Right lobe of liver (tissue), 6 donors: ENCODE measurements around the gene DEUP1. TPM values are rescaled to one million over a fixed set of nuclear protein-coding genes. Genes with fewer than 3 reads are reported as not detected.

Experiments
- ATAC-seq, 4 donors: fragments of 200-7000 bp; cut with Tn5 transposase; one replicate each; pipeline ENCODE4 v1.9.1; 2020; ENCODE audit warnings: mild to moderate bottlenecking in 4 of 4, moderate library complexity in 4 of 4
- DNase-seq, 3 donors: peaks; one replicate each; pipeline ENCODE4 v3.0.0-alpha.2; 2020
- H3K27ac ChIP-seq, 3 donors: fragments of 200-600 bp; one replicate each; pipeline ENCODE4 v1.8.0; 2022
- H3K27me3 ChIP-seq, 2 donors: fragments of 200-600 bp; one replicate each; pipeline ENCODE4 v1.8.0; 2022
- H3K36me3 ChIP-seq, 4 donors: fragments of 200-600 bp; sonication (generic) in 1 of 4; one replicate each; pipeline versions ENCODE4 v1.5.1 to v1.8.0; 2017 to 2022; ENCODE audit warnings: control low read depth in 1 of 4
- H3K4me1 ChIP-seq, 4 donors: fragments of 200-600 bp; sonication (generic) in 1 of 4; one replicate each; pipeline versions ENCODE4 v1.5.1 to v1.8.0; 2017 to 2022; ENCODE audit warnings: control low read depth in 1 of 4
- H3K4me3 ChIP-seq, 3 donors: fragments of 200-600 bp; one replicate each; pipeline ENCODE4 v1.8.0; 2022
- H3K9me3 ChIP-seq, 4 donors: fragments of 200-600 bp; sonication (generic) in 1 of 4; one replicate each; pipeline versions ENCODE4 v1.5.1 to v1.8.0; 2017 to 2022; ENCODE audit warnings: control low read depth in 1 of 4
- CTCF ChIP-seq, 4 donors: fragments of 200-600 bp in 3 of 4; fragments of 450-650 bp in 1 of 4; IDR thresholded peaks; one replicate each; pipeline versions ENCODE4 v1.5.1 to v1.8.0; 2016 to 2022; ENCODE audit warnings: antibody characterized with exemption in 4 of 4, mild to moderate bottlenecking in 2 of 4
- POLR2A ChIP-seq: fragments of 450-650 bp; IDR thresholded peaks from one replicate; pipeline ENCODE4 v1.6.1; 2017; ENCODE audit warnings: antibody characterized with exemption, mild to moderate bottlenecking
- WGBS: methylation state at CpG from one replicate; pipeline ENCODE4 v1.1.6; 2018; ENCODE audit warnings: low coverage, low lambda C conversion rate; ENCODE audit not compliant: insufficient coverage; ENCODE audit errors: missing lambda C conversion rate; 5-methylcytosine and 5-hydroxymethylcytosine counted together
- intact Hi-C, 2 donors: fragments of 100-400 bp; cut with DNase I; formaldehyde crosslinking; loops; one replicate each; pipeline versions ENCODE4 v1.11.2 to v1.14.1; 2022
- total RNA-seq, 6 experiments: library from RNA; depleted of rRNA in 2 of 6; stranded (reverse); fragments of >200 nt in 2 of 6; fragmentation: NEBNext Ultra II Directional in 3 of 6; extraction: Animal tissue kit (Norgen Biotek cat#: 25700) in 3 of 6; gene quantifications; one replicate each; pipeline versions ENCODE4 v1.1.0 to v1.2.4, GENCODE V29; 2016 to 2023
- donor health status: DM: no; HTN: yes; CAD: no.
- donor health status: DM: no; HTN: no; CAD: no.
- donor health status: DM: no; HTN: no; CAD: no.
- donor health status: DM: no; HTN: yes; CAD: no.
- donor health status: DM: no; HTN: yes; CAD: no.

Gene DEUP1
- total RNA-seq, 6 experiments from 2014 or later, result not detected

- no peaks in the 10 kb centered on the region for H3K27me3 ChIP-seq
- H3K9me3 ChIP-seq, result no peaks in the 10 kb centered on the region
- peak; percentile 32 to 56 (median 48) for TF ChIP-seq CTCF (IDR thresholded peaks at IDR 0.05)
- TF ChIP-seq POLR2A, result no peak
- intact Hi-C loops, result loop anchor here in 1 of 2 donors (5.0 kb wide), 1 partner anchor 61 kb away; the partner anchor contains the start of gene SMCO4
- peaks cover 0 to 37% (median 18%) of the 10 kb centered on the region in 4 donors for H3K4me1 ChIP-seq
- no peak overlapping the region for H3K4me3 ChIP-seq
- H3K36me3 ChIP-seq, result peaks cover 0 to 3% (median 0%) of the 10 kb centered on the region in 4 donors
- no peak overlapping the region for H3K27ac ChIP-seq
- DNase-seq (peak; percentile 67 to 75 (median 67)), ATAC-seq (peak; percentile 84 to 95 (median 92))
- WGBS, result 65% methylated on average over 4 of the region's 6 CpGs
These were observed 151.2 kb downstream of the DEUP1 start for GRCh38 chr11:93481696-93482095.

- Histone ChIP-seq H3K27ac (no peak overlapping the region), H3K4me1 (peaks cover 0 to 46% (median 22%) of the 10 kb centered on the region in 4 donors), H3K27me3 (no peaks in the 10 kb centered on the region), H3K36me3 (peaks cover 0 to 3% (median 0%) of the 10 kb centered on the region in 4 donors), H3K4me3 (no peak overlapping the region), H3K9me3 (no peaks in the 10 kb centered on the region)
- WGBS, result 96% methylated on average over 3 of the region's 10 CpGs
- intact Hi-C loops, result loop anchor here in 1 of 2 donors (5.0 kb wide), 1 partner anchor 60 kb away; the partner anchor contains the start of gene SMCO4
- no peak for TF ChIP-seq POLR2A
- TF ChIP-seq CTCF (IDR thresholded peaks at IDR 0.05), result no peak
- DNase-seq (no peak), ATAC-seq (no peak)
These were observed 152.0 kb downstream of the DEUP1 start for GRCh38 chr11:93482556-93482955.

- DNase-seq (no peak), ATAC-seq (no peak)
- intact Hi-C loops, result loop anchor here in 1 of 2 donors (5.0 kb wide), 1 partner anchor 58 kb away; the partner anchor contains the start of gene SMCO4
- Histone ChIP-seq H3K27me3 (no peaks in the 10 kb centered on the region), H3K4me1 (peaks cover 0 to 52% (median 26%) of the 10 kb centered on the region in 4 donors), H3K36me3 (no peaks in the 10 kb centered on the region), H3K4me3 (no peak overlapping the region), H3K27ac (no peak overlapping the region), H3K9me3 (no peaks in the 10 kb centered on the region)
- WGBS, result 64% methylated on average over 3 of the region's 3 CpGs
- TF ChIP-seq CTCF (IDR thresholded peaks at IDR 0.05) (no peak), POLR2A (no peak)
These were observed 154.2 kb downstream of the DEUP1 start for GRCh38 chr11:93484716-93485115.

GRCh38 chr11:93485983-93486382 is 155.4 kb downstream of the DEUP1 start:
- TF ChIP-seq CTCF (IDR thresholded peaks at IDR 0.05) (no peak), POLR2A (no peak)
- intact Hi-C loops, result no loop called here
- ATAC-seq (no peak), DNase-seq (no peak)
- 100% methylated on average over 1 of the region's 2 CpGs for WGBS
- Histone ChIP-seq H3K27ac (peak overlapping the region in 2 of 3 donors; percentile 20 to 59), H3K4me1 (peaks cover 0 to 58% (median 27%) of the 10 kb centered on the region in 4 donors), H3K27me3 (no peaks in the 10 kb centered on the region), H3K36me3 (no peaks in the 10 kb centered on the region), H3K4me3 (no peak overlapping the region), H3K9me3 (no peaks in the 10 kb centered on the region)
